GM19438 (cell line): ENCODE results near the gene SF3B3.
A peak's percentile ranks its signal among the peaks of the same experiment; 100 is the strongest.

Source experiments
- ATAC-seq: cut with Tn5 transposase; IDR thresholded peaks from one replicate; pipeline ENCODE4 v1.9.1; 2021; ENCODE audit warnings: low read depth; ENCODE audit not compliant: unreplicated experiment

The SF3B3 gene

GRCh38 chr16:70523743-70524398 is at the start of gene SF3B3:
Gene SF3B3 (plus strand): TSS chr16:70523816. CDS start chr16:70526657, 2,841 bp downstream.
- peak; percentile 48 for ATAC-seq

DNA sequence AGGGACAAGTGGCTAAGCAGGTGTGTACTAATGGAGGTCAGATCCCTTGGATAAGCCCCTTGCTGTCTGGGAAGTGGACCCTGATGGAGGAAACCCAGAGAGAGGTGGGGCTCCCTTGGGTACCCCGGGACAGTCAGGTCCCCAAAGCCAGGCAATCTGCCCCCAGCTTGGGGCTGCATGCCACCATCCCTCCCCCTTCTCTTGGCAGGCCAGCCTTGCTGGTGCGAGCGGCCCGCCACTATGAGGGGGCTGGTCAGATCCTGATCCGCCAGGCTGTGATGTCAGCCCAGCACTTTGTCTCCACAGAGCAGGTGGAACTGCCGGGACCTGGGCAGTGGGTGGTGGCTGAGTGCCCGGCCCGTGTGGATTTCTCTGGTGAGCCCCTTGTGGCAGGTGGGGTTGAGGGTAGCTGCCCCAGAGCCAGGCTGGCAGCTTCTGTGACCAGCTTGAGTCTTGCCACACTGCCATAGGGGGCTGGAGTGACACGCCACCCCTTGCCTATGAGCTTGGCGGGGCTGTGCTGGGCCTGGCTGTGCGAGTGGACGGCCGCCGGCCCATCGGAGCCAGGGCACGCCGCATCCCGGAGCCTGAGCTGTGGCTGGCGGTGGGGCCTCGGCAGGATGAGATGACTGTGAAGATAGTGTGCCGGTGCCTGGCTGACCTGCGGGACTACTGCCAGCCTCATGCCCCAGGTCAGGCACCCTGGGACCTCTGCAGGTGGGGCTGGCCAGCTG is 49.1 kb upstream of the SF3B3 start:
- no peak for ATAC-seq

GRCh38 chr16:70475054-70475871 is 48.4 kb upstream of the SF3B3 start:
- ATAC-seq = no peak

DNA sequence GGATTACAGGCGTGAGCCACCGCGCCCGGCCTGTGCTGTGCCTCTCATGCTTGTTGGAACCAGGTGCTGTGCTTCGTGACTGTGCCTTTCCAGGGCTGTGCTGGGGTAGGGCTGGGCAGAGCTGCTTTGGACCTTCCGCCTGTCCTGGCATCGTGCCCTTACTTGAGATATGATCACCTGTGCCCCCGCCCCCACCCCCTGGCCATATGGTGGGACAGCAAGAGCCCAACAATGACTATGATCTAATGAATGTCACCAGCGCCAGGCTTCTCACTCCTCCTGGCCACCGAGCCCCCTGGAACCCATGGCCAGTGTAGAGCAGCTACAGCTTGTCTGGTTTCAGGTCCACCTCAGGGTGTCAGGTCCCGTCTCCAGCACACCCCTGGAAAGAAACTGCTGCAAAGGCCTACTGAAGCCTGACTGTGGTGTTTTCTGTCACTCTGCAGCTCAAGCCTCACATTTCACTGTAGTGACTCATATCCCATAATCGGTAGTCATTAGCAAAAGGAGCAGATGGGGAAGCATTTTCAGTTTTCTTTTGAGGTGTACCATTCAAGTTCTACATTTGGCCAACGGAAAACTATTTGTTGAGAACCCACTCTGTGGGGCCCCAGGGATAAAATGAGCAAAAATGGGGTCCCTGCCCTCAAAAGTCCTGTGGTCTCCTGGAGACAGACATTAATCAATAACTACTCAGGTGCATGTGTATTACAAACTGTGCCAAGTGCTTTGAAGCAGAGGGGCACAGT is 47.2 kb upstream of the SF3B3 start:
- peak; percentile 84 for ATAC-seq

DNA sequence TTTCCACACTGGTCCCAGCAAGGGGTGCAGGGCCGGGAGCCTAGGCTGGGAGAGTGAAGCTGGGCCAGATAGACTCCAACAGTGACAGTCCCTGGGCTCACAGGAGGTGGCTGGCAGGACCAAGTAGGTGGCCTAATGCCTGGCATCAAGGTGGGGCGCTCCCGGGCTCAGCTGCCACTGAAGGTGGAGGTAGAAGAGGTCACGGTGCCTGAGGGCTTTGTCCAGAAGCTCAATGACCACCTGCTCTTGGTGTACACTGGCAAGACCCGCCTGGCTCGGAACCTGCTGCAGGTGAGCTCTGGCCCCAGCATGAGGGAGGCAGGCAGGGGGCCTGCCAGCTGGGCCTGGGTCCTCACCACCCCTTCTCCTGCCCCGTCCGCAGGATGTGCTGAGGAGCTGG is 45.4 kb upstream of the SF3B3 start:
- ATAC-seq = no peak

GRCh38 chr16:70478912-70479341 is 44.7 kb upstream of the SF3B3 start:
- no peak for ATAC-seq

DNA sequence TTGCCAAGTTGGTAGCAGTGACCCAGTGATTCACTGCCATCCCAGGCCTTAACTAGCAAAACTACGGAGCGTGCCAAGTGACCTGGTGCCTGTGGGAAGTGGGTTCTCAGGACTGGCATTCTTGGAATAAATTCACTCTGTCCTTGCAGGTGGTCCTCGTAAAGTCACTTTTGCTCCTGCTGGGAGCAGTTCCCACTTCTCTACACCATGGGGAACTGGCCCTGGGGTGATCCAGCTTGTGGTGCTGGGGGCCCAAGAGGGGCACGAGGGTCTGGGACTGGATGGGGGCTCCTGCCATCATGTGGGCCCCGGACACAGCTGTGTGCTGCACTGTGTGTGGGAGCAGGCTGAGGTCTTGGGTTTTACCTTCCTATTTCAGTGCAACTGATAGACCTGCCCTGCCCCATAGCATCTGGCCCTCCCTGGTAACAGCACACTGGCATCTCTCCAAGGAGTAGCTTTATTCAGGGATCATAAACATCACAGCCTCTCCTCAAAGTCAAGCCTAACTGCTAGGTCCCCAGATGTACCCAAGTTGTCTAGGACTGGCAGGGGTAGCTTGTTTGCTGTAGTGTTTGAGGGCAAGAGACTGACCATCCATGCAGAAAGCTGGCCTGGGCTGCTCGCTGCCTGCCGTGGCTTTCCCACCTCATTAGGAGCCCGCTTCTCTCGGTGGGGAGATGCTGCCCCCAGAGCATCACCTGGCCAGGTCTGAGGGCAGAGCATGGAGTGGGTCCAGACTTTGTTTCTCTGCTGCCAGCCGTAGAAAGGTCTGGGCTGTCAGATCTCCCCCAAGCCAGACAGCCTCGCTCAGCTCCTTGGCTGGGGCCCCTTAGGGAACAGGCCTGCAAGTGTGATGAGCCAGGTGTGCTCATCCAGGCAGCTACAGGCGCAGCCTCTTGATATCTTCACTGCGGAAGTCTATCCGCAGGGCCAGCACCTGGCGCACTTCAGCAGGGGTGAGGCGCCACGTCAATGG is 43.2 kb upstream of the SF3B3 start:
- no peak for ATAC-seq

DNA sequence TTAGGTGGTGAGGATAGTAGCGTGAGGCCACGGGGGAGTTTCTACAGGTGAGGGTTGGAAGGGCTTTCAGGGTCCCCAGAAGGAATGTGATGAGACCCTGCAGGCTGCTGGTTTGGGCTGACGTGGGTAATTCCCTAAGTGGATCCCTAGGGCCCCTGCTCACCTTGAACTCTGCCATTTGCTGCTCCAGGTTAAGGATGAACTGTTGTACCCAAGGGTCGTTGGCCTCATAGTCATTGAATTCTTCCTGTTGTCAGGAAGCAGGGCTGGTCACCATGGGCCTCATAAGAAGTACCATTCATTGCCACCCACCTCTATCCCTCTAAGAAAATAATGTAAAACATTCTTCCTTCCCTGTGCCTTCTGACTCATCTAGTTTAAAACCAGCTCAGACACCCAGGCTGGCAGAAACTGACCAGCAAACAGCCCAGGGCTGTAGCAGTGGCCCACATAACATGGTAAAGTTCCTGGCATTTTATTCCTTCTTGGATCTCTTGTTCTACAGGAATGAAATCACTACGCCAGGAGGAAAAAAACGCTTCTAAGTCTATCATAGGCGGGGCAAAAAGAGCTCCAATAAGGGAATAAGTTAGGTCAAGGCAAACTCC is 41.6 kb upstream of the SF3B3 start:
- ATAC-seq = no peak

- ATAC-seq = no peak
These were observed 41.0 kb upstream of the SF3B3 start for GRCh38 chr16:70482624-70483023.

- peak; percentile 83 for ATAC-seq
These were observed 40.2 kb upstream of the SF3B3 start for GRCh38 chr16:70483426-70483825.

GRCh38 chr16:70484867-70485266 is 38.7 kb upstream of the SF3B3 start:
- no peak for ATAC-seq

GRCh38 chr16:70490261-70490660 is 33.4 kb upstream of the SF3B3 start:
- no peak for ATAC-seq

- ATAC-seq = no peak
These were observed 29.8 kb upstream of the SF3B3 start for GRCh38 chr16:70493802-70494201.

DNA sequence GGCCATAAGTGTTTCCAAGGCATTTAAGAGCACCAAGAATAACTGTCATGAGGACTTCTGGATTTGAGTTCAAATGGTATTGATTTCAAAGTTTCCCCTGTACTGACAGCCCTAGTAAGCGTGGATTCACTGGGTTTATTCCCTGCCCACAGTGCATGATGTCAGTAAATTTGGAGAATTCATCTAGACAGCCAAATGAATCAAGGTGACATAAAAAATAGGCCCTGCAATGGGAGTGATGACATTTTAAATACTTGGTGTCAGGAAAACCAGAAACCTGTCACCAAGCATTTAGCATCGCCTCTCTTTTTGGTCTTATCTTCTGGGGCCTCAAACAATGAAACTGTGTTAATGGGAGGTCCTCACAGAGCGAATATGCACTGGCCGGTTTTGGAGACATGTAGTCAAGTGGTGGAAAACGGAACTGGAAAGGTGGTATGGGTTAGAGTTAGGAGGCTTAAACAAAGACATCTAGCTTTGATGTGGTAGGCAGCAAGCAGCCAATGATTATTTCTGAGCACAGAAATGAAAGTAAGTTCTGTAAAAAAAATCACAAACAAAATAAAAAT is 29.3 kb upstream of the SF3B3 start:
- ATAC-seq = no peak

- no peak for ATAC-seq
These were observed 28.8 kb upstream of the SF3B3 start for GRCh38 chr16:70494777-70495176.

GRCh38 chr16:70495425-70496182 is 28.0 kb upstream of the SF3B3 start:
- no peak for ATAC-seq

- ATAC-seq = no peak
These were observed 27.1 kb upstream of the SF3B3 start for GRCh38 chr16:70496513-70496912.

DNA sequence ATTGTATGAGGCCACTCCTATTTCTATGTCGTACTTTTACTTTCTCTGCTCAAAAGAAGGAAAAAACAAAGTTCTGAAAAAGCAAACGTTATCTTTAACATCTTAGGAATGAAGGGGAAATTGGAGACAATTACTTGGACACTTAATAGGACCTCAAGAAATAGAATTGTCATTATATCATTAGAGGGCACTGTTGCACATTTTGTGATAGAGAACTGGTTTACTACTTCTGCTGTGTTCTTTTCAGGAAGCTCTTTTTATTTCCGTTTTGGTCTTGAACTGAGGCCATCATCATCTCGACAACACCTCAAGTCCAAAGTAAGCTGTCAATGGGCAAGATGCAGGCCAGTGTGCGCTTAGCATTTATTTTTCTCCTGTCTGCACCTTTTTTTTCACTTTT is 14.9 kb upstream of the SF3B3 start:
- no peak for ATAC-seq
